GM03348 (cell line): ENCODE results near the gene APOC1.

ENCODE experiments used
- DNase-seq: peaks from one replicate; pipeline ENCODE4 v3.0.0; 2012; ENCODE audit warnings: low spot score

APOC1 gene

DNA sequence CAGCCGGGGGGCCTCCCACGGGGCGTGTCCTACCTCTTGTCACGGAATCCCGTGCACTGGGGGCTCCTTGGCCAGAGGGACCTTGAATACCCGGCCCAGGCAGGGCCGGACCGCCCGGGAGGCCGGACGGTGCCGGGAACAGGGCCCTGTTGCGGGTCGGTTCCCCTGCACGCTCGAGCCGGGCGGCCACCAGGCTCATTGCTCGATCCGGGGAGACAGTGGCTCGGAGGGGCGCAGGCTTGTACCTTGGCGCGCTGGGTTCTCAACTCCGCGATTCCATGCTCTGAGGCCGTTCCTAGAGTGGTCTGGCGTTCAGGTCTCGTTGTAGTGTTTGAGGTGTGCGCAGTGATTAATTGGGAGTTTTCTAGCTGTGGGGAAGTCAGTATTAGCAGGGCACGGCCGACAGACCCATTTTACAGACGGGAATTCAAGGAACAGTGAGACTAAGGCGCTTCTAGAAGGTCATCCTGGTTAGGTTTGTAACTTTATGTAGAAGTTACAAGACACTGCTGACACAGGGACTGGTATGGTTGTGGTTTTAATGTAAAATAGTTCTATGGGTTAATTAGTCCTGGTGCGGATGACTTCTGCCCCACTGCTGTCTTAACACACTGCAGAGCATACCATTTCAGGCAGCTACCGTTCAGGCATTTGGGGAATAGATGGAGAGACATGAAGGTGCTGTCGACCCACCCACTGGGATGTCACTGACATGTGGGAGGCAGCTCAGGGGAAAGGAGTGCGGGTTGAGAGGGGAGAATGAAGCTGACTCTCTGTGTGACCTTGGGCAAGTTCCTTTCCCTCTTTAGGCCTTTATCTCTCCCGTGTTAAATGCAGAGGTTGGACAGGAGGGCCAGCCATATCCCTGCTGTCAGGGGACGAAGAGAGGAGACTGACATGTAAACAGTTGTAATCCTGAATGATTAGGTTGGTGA lies 41.4 kb downstream of the APOC1 start:
- peak; percentile 25 for DNase-seq

DNA sequence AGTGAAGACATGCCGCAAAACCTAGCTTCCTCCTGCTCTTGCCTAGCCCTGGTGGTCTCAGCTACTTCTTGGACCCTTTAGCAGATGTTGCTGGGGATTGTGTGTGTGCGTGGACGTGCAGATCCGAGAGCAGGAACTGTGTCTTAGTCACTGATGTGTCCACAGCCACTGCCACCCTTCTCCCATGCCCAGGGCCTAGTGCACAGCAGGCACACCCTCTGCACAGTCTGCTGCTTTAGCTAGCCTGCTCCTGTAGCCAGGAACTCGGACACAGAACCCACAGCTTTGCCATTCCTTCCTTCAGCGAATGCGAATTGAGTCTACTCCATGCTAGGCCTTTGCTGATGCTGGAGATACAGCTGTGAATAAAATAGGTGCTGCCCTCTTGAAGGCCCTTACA lies 43.1 kb downstream of the APOC1 start:
- no peak for DNase-seq

- no peak for DNase-seq
Measured at GRCh38 chr19:44958090-44958489, 43.7 kb downstream of the APOC1 start.

DNA sequence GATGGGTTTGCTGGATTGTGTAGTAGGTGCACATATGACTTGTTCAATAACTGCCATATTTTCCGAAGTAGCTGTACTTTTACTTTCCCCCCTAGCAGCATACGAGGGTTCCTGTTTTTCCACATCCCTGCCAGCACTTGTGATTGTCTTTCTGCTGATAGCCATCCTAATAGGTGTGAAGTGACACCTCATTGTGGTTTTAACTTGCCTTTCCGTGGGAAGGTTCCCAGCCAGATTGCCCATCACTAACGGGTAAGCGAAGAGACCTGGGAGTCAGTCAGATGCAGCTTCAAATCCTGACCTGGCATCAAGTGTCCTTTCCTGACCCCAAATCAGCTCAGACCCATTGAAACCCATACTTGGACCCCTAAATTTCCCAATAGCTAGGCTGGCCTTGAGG lies 45.3 kb downstream of the APOC1 start:
- no peak for DNase-seq

DNA sequence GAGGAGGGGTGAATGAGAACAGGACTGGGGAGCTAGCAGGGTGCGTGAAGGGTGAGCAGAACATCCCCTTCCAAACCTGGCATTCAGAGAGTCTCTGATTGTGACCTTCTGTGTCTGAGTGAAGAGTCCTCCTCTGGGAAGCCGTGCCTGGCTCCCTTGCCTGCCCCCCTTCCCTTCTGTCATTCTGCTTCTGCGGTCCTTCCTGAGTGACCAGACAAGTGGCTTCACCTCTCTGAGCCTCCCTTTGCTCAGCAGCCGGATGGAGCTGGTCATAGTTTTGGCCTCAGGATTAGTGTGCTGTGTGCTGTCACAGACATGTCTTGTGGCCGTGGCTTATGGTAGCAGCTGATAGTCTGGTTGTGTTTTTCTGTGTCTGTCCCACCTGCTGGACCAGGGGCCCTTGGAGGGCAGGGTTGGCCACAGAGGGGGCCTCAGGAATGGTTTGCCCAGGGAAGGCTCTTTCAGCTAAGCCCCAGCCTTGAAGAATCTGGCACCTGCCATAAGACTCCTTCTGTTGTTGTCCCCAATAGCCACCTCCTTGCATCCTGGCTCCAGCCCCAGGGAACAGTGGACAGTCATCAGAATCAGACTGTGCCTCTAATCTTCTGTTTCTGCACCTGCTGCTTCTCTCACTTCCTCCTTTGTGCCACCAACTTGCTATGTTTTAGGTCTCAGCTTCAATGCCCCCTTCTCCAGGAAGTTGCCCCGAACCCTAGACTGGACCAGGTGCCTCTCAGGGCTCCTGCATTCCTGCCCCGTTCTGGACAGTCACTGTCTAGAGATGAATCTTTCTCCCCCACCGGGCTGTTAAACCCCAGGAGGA lies 46.7 kb downstream of the APOC1 start:
- no peak for DNase-seq

GRCh38 chr19:44961821-44962220 lies 47.4 kb downstream of the APOC1 start:
- DNase-seq = no peak

DNA sequence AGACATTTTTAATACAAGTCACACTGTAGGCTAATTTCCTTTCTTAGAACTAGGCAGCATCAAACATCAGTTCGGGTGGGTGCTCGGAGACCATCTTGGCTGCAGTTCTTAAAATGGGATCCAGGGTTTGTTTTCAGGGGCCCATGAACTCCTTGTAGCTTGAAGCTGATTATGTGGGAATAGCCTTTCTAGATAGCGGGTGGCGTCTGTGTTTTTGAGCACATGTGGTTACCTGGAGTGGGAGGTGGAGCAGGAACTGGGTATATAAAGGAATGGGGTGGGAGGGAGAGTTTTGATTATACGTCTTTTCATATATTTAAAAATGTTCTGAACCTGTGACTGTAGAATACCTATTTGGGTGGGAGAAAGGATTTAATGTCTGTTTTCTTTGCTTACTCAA lies 53.7 kb downstream of the APOC1 start:
- DNase-seq = no peak

- no peak for DNase-seq
Measured at GRCh38 chr19:44968670-44969069, 54.3 kb downstream of the APOC1 start.
